Measurements from ENCODE around the gene SDHAF3. TPM values are rescaled to one million over a fixed set of nuclear protein-coding genes. Genes with fewer than 3 reads are reported as not detected.

SDHAF3 gene
- total RNA-seq, 1 experiment from 2014 or later, result 25.0 TPM

DNA sequence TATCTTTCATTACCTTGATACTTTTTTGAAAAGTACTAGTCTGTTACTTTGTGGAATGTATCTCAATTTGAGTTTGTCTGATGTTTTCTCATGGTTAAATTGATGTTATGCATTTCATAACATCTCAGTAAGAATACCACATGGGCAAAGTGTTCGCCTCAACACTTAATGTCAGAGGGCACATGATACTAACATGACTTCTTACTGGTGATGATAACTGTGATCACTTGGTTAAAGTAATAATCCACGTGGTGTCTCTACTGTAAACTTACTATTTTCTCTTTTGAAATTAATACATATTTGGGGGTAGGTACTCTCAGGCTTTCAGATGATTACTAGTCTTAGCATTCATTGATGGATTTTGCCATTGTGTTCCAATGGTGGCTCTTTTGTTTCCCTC lies 2.2 kb downstream of the SDHAF3 start:
- ATAC-seq, result no peak
- no peaks in the 10 kb centered on the region for H3K9me3 ChIP-seq (ENCODE audit: control insufficient read depth in 1 of 2, insufficient read depth in 1 of 2, low read depth in 1 of 2, low read length in 2 of 2)
- peaks cover 63% of the 10 kb centered on the region for H3K79me2 ChIP-seq (ENCODE audit: insufficient read depth, low read length)
- H3K4me2 ChIP-seq (ENCODE audit: low read length), result no peak overlapping the region
- H2AFZ ChIP-seq (ENCODE audit: low read depth, low read length, poor library complexity, severe bottlenecking), result no peak overlapping the region
- H3K4me3 ChIP-seq (replicated peaks in 1 of 2; ENCODE audit: low read depth in 1 of 2, low read length in 2 of 2), result no peak overlapping the region
- H3K27ac ChIP-seq (ENCODE audit: low read depth, low read length), result no peak overlapping the region
- H3K9ac ChIP-seq (ENCODE audit: low read length), result no peak overlapping the region
- no TSS peak for BruUV-seq (replicated peaks)
- no peak for DNase-seq (ENCODE audit: low read depth, low spot score)
- no peaks in the 10 kb centered on the region for H3K27me3 ChIP-seq (ENCODE audit: insufficient read depth, low read length)
- H3K9me2 ChIP-seq (ENCODE audit: insufficient read depth), result no peaks in the 10 kb centered on the region
- RAD21 ChIA-PET (ENCODE audit: low non-redundant PET in 1 of 2, low total read pairs in 2 of 2, uncharacterized antibody in 2 of 2, unreplicated experiment in 2 of 2), result no interaction called here
- TF ChIP-seq SRF (IDR thresholded peaks at IDR 0.05; ENCODE audit: low read depth), result no peak
- no peak for TF ChIP-seq YY1 (IDR thresholded peaks at IDR 0.05; ENCODE audit: extremely low read depth, insufficient replicate concordance, low read depth, low read length)
- intact Hi-C loops (cut with micrococcal nuclease), result no loop called here
- H3K36me3 ChIP-seq (ENCODE audit: control insufficient read depth in 1 of 2, insufficient read depth in 2 of 2, low read length in 2 of 2), result no peaks in the 10 kb centered on the region
- no peaks in the 10 kb centered on the region for H4K20me1 ChIP-seq (ENCODE audit: insufficient read depth)
- POLR2A ChIA-PET, result no interaction called here
- peaks cover 2 to 15% of the 10 kb centered on the region in 2 experiments; a peak in 3 of 4 replicates for H3K4me1 ChIP-seq (ENCODE audit: control insufficient read depth in 1 of 2, insufficient read depth in 2 of 2, low read length in 2 of 2)
- CTCF ChIA-PET, result no interaction called here

GRCh38 chr7:97120713-97121457 lies 3.4 kb downstream of the SDHAF3 start:
- no peak for ATAC-seq

More at GRCh38 chr7:97120713-97121457, 3.4 kb downstream of the SDHAF3 start:
- ChIA-PET RAD21 (ENCODE audit: low non-redundant PET in 1 of 2, low total read pairs in 2 of 2, uncharacterized antibody in 2 of 2, unreplicated experiment in 2 of 2) (no interaction called here), CTCF (no interaction called here), POLR2A (no interaction called here)
- Histone ChIP-seq H3K27ac (ENCODE audit: low read depth, low read length) (no peak overlapping the region), H3K79me2 (ENCODE audit: insufficient read depth, low read length) (peaks cover 74% of the 10 kb centered on the region), H3K4me3 (replicated peaks in 1 of 2; ENCODE audit: low read depth in 1 of 2, low read length in 2 of 2) (no peak overlapping the region), H3K9ac (ENCODE audit: low read length) (no peak overlapping the region), H3K9me3 (ENCODE audit: control insufficient read depth in 1 of 2, insufficient read depth in 1 of 2, low read depth in 1 of 2, low read length in 2 of 2) (no peaks in the 10 kb centered on the region), H3K27me3 (ENCODE audit: insufficient read depth, low read length) (no peaks in the 10 kb centered on the region), H4K20me1 (ENCODE audit: insufficient read depth) (no peaks in the 10 kb centered on the region), H3K4me2 (ENCODE audit: low read length) (no peak overlapping the region), H2AFZ (ENCODE audit: low read depth, low read length, poor library complexity, severe bottlenecking) (no peak overlapping the region), H3K9me2 (ENCODE audit: insufficient read depth) (no peaks in the 10 kb centered on the region), H3K4me1 (ENCODE audit: control insufficient read depth in 1 of 2, insufficient read depth in 2 of 2, low read length in 2 of 2) (peaks cover 2 to 15% of the 10 kb centered on the region in 2 experiments; a peak in 3 of 4 replicates), H3K36me3 (ENCODE audit: control insufficient read depth in 1 of 2, insufficient read depth in 2 of 2, low read length in 2 of 2) (no peaks in the 10 kb centered on the region)
- no peak for DNase-seq (ENCODE audit: low read depth, low spot score)
- no TSS peak for BruUV-seq (replicated peaks)
- intact Hi-C loops (cut with micrococcal nuclease), result no loop called here
- TF ChIP-seq POLR2AphosphoS5 (IDR thresholded peaks at IDR 0.05; ENCODE audit: low read depth, low read length), result no peak
- TF ChIP-seq YY1 (IDR thresholded peaks at IDR 0.05; ENCODE audit: extremely low read depth, insufficient replicate concordance, low read depth, low read length), result no peak
- no peak for TF ChIP-seq TCF7L2 (IDR thresholded peaks at IDR 0.05; ENCODE audit: borderline replicate concordance, extremely low read depth, insufficient read depth, insufficient read length)
- TF ChIP-seq ZFX (IDR thresholded peaks at IDR 0.05), result no peak
- no peak for TF ChIP-seq POLR2A (IDR thresholded peaks at IDR 0.05; ENCODE audit: borderline replicate concordance, extremely low read depth, insufficient read depth, insufficient read length)
- TF ChIP-seq ATF3 (IDR thresholded peaks at IDR 0.05), result no peak
- no peak for TF ChIP-seq ZBTB33 (IDR thresholded peaks at IDR 0.05; ENCODE audit: extremely low read depth, insufficient replicate concordance, low read length)
- no peak for TF ChIP-seq JUND (IDR thresholded peaks at IDR 0.05)
- TF ChIP-seq, protein P1, sequence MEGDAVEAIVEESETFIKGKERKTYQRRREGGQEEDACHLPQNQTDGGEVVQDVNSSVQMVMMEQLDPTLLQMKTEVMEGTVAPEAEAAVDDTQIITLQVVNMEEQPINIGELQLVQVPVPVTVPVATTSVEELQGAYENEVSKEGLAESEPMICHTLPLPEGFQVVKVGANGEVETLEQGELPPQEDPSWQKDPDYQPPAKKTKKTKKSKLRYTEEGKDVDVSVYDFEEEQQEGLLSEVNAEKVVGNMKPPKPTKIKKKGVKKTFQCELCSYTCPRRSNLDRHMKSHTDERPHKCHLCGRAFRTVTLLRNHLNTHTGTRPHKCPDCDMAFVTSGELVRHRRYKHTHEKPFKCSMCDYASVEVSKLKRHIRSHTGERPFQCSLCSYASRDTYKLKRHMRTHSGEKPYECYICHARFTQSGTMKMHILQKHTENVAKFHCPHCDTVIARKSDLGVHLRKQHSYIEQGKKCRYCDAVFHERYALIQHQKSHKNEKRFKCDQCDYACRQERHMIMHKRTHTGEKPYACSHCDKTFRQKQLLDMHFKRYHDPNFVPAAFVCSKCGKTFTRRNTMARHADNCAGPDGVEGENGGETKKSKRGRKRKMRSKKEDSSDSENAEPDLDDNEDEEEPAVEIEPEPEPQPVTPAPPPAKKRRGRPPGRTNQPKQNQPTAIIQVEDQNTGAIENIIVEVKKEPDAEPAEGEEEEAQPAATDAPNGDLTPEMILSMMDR (IDR thresholded peaks at IDR 0.05 in 2 of 3, conservative IDR thresholded peaks at IDR 0.05 in 1 of 3; ENCODE audit: borderline replicate concordance in 1 of 3, insufficient read depth in 1 of 3, low read depth in 2 of 3, low read length in 2 of 3), result no peak
- no peak for TF ChIP-seq ZNF274 (IDR thresholded peaks at IDR 0.05; ENCODE audit: low read depth, low read length)
- TF ChIP-seq EZH2phosphoT487 (IDR thresholded peaks at IDR 0.05; ENCODE audit: borderline replicate concordance), result no peak
- no peak for TF ChIP-seq SIN3A (IDR thresholded peaks at IDR 0.05; ENCODE audit: low read depth)

Data from HCT116 (cell line).